Large intestine (tissue), 1 donor: ENCODE data around the gene TXNDC11. TPM values are rescaled to one million over a fixed set of nuclear protein-coding genes. Genes with fewer than 3 reads are reported as not detected.

ENCODE experiments used
- polyA plus RNA-seq: library from polyadenylated mRNA; unstranded; fragments of 120-200 nt; gene quantifications from one replicate; pipeline ENCODE4 v1.2.1, GENCODE V29; 2013

TXNDC11 gene
- polyA plus RNA-seq, 1 donor: 42.5 TPM

Other genes starting within 250 kb of the TXNDC11 start
- gene LITAF, start 155.9 kb downstream of the TXNDC11 start, polyA plus RNA-seq: 43.0 TPM
- 9.7 TPM for gene SNN, start 74.4 kb downstream of the TXNDC11 start, polyA plus RNA-seq
- 50.4 TPM for gene ZC3H7A, start 54.4 kb upstream of the TXNDC11 start, polyA plus RNA-seq
- gene RSL1D1, start 108.7 kb upstream of the TXNDC11 start, polyA plus RNA-seq: 251 TPM
- gene GSPT1, start 173.1 kb upstream of the TXNDC11 start, polyA plus RNA-seq: 78.7 TPM
- gene NPIPB2, start 199.2 kb upstream of the TXNDC11 start, polyA plus RNA-seq: 26.0 TPM
- gene TNFRSF17, start 222.4 kb upstream of the TXNDC11 start, polyA plus RNA-seq: not detected
- gene SNX29, start 233.9 kb upstream of the TXNDC11 start, polyA plus RNA-seq: 4.0 TPM